Caco-2 (cell line): ENCODE measurements around the gene BCLAF1. TPM values are rescaled to one million over a fixed set of nuclear protein-coding genes. Genes with fewer than 3 reads are reported as not detected.

Experiments used
- BruUV-seq: library from RNA; stranded (reverse); fragments of 400-500 nt; replicated peaks from 2 replicates; lab custom pipeline; 2021; lab: Mats Ljungman, UMichigan
- CTCF ChIA-PET: fragments of 300-600 bp; sonication (Branson Sonifier 250); formaldehyde crosslinking; loops from one replicate; lab custom pipeline; 2022; ENCODE audit warnings: antibody characterized with exemption; lab: Charles Lee
- POLR2A ChIA-PET: fragments of 300-600 bp; sonication (Branson Sonifier 250); formaldehyde crosslinking; loops from one replicate; lab custom pipeline; 2022; ENCODE audit warnings: antibody characterized with exemption; lab: Charles Lee
- DNase-seq, 2 experiments: peaks; one replicate each; pipeline versions ENCODE4 v3.0.0 to v3.0.0-alpha.2; 2020 to 2022
- H3K27me3 ChIP-seq: replicated peaks from 2 replicates; pipeline ENCODE4 v1.6.0; 2011; ENCODE audit warnings: low read length; ENCODE audit not compliant: control insufficient read depth, insufficient read depth
- H3K36me3 ChIP-seq: 2 replicates; pipeline ENCODE4 v1.5.1; 2011; ENCODE audit warnings: low read length; ENCODE audit not compliant: control insufficient read depth, insufficient read depth
- H3K4me1 ChIP-seq: fragments of 250-450 bp; sonication (Bioruptor Pico); 2 replicates; pipeline ENCODE4 v1.5.1; 2020; ENCODE audit warnings: mild to moderate bottlenecking
- H3K4me3 ChIP-seq: 2 replicates; pipeline ENCODE4 v1.5.1; 2011; ENCODE audit warnings: low read depth, mild to moderate bottlenecking, control low read depth, low read length
- H3K9me3 ChIP-seq: fragments of 250-450 bp; sonication (Bioruptor Pico); 2 replicates; pipeline ENCODE4 v1.5.1; 2020; ENCODE audit warnings: mild to moderate bottlenecking, moderate library complexity
- H3K27ac Mint-ChIP-seq: one replicate; pipeline ENCODE4 v1.8.0; 2022; ENCODE audit warnings: mixed read lengths; ENCODE audit not compliant: unreplicated experiment
- H3K27me3 Mint-ChIP-seq: one replicate; pipeline ENCODE4 v1.8.0; 2022; ENCODE audit warnings: mixed read lengths; ENCODE audit not compliant: insufficient read depth, unreplicated experiment
- H3K36me3 Mint-ChIP-seq: one replicate; pipeline ENCODE4 v1.8.0; 2022; ENCODE audit warnings: mild to moderate bottlenecking, mixed read lengths; ENCODE audit not compliant: insufficient read depth, unreplicated experiment
- H3K4me1 Mint-ChIP-seq: one replicate; pipeline ENCODE4 v1.8.0; 2022; ENCODE audit warnings: low read depth, mixed read lengths; ENCODE audit not compliant: unreplicated experiment
- H3K4me3 Mint-ChIP-seq: one replicate; pipeline ENCODE4 v1.8.0; 2022; ENCODE audit warnings: mild to moderate bottlenecking, moderate library complexity, mixed read lengths; ENCODE audit not compliant: unreplicated experiment
- H3K9me3 Mint-ChIP-seq: one replicate; pipeline ENCODE4 v1.8.0; 2022; ENCODE audit warnings: mixed read lengths; ENCODE audit not compliant: unreplicated experiment
- CTCF ChIP-seq, 2 experiments: fragments of 200-600 bp in 1 of 2; IDR thresholded peaks; 1 replicate in 1 of 2; 2 replicates in 1 of 2; pipeline versions ENCODE4 v1.5.1 to v1.8.0; 2011 to 2022; ENCODE audit warnings: antibody characterized with exemption in 1 of 2, control low read depth in 1 of 2, inconsistent platforms in 1 of 2, low read depth in 1 of 2, low read length in 1 of 2, mild to moderate bottlenecking in 1 of 2, moderate library complexity in 1 of 2; ENCODE audit not compliant: insufficient read depth in 1 of 2, severe bottlenecking in 1 of 2, unreplicated experiment in 1 of 2
- intact Hi-C: fragments of 100-400 bp; cut with micrococcal nuclease; formaldehyde crosslinking; loops from one replicate; pipeline ENCODE4 v1.10.0; 2022; ENCODE audit not compliant: unreplicated experiment
- total RNA-seq: library from RNA; stranded (reverse); gene quantifications from 2 replicates; pipeline ENCODE4 v1.2.3, GENCODE V29; 2022

Gene BCLAF1
- total RNA-seq, 1 experiment from 2014 or later, result 178 TPM

GRCh38 chr6:136235233-136235564, 54.4 kb downstream of the BCLAF1 start:
- DNase-seq, result no peak
- Histone ChIP-seq H3K9me3 (no peaks in the 10 kb centered on the region), H3K4me3 (no peak overlapping the region), H3K4me1 (no peaks in the 10 kb centered on the region), H3K27me3 (no peaks in the 10 kb centered on the region), H3K36me3 (no peaks in the 10 kb centered on the region)
- peaks cover 6% of the 10 kb centered on the region for H3K4me1 Mint-ChIP-seq
- peaks cover 36% of the 10 kb centered on the region for H3K36me3 Mint-ChIP-seq
- intact Hi-C loops, result no loop called here
- CTCF ChIA-PET, result no interaction called here
- TF ChIP-seq CTCF (IDR thresholded peaks at IDR 0.05; ENCODE audit: insufficient read depth in 1 of 2, low read depth in 1 of 2, low read length in 1 of 2, severe bottlenecking in 1 of 2, unreplicated experiment in 1 of 2), result no peak
- no peak overlapping the region for H3K4me3 Mint-ChIP-seq
- H3K27me3 Mint-ChIP-seq, result no peaks in the 10 kb centered on the region
- no TSS peak for BruUV-seq
- H3K27ac Mint-ChIP-seq, result no peak overlapping the region
- H3K9me3 Mint-ChIP-seq, result no peaks in the 10 kb centered on the region
- POLR2A ChIA-PET, result no interaction called here

DNA sequence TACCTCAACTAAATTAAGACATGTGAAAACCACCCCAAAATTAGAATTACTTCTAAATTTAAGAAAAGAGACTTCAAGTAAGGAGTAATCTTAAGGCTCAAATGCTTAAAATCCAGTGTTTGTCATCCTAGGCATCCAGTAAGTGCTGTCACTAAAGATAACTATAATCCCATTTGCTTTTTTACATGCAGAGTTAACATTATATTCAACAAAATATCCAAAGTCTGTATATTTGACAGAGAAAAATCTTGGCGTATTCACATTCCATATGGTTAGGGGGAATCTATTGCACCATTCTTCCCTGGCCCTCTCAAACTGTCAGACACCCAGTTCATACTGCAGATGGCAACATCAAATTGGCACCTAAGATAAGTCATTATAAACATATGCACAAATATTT, 56.9 kb downstream of the BCLAF1 start:
- Mint-ChIP-seq H3K36me3 (peaks cover 47% of the 10 kb centered on the region), H3K9me3 (no peaks in the 10 kb centered on the region), H3K4me3 (no peak overlapping the region), H3K27me3 (no peaks in the 10 kb centered on the region), H3K27ac (no peak overlapping the region), H3K4me1 (peaks cover 11% of the 10 kb centered on the region)
- DNase-seq, result no peak
- intact Hi-C loops, result no loop called here
- ChIA-PET CTCF (no interaction called here), POLR2A (no interaction called here)
- TF ChIP-seq CTCF (IDR thresholded peaks at IDR 0.05; ENCODE audit: insufficient read depth in 1 of 2, low read depth in 1 of 2, low read length in 1 of 2, severe bottlenecking in 1 of 2, unreplicated experiment in 1 of 2), result no peak
- Histone ChIP-seq H3K36me3 (no peaks in the 10 kb centered on the region), H3K4me1 (peaks cover 2% of the 10 kb centered on the region; the same call in 1 of the 2 replicates), H3K4me3 (no peak overlapping the region), H3K27me3 (no peaks in the 10 kb centered on the region), H3K9me3 (no peaks in the 10 kb centered on the region)
- BruUV-seq, result no TSS peak

- H3K4me3 ChIP-seq, result no peak overlapping the region
- no peaks in the 10 kb centered on the region for H3K27me3 ChIP-seq
- Mint-ChIP-seq H3K9me3 (no peaks in the 10 kb centered on the region), H3K4me3 (no peak overlapping the region), H3K36me3 (peaks cover 36% of the 10 kb centered on the region), H3K27me3 (no peaks in the 10 kb centered on the region), H3K27ac (no peak overlapping the region), H3K4me1 (peaks cover 16% of the 10 kb centered on the region)
- ChIA-PET POLR2A (no interaction called here), CTCF (no interaction called here)
- BruUV-seq, result no TSS peak
- H3K36me3 ChIP-seq, result no peaks in the 10 kb centered on the region
- H3K4me1 ChIP-seq, result peaks cover 18% of the 10 kb centered on the region
- no peaks in the 10 kb centered on the region for H3K9me3 ChIP-seq
- TF ChIP-seq CTCF (IDR thresholded peaks at IDR 0.05; ENCODE audit: insufficient read depth in 1 of 2, low read depth in 1 of 2, low read length in 1 of 2, severe bottlenecking in 1 of 2, unreplicated experiment in 1 of 2), result no peak
- intact Hi-C loops, result no loop called here
- DNase-seq, result no peak
These were observed 59.3 kb downstream of the BCLAF1 start for GRCh38 chr6:136230219-136230853.
